COR-L47 (cell line): ENCODE results near the gene RPS19BP1.

ENCODE experiments used
- DNase-seq: peaks from one replicate; lab custom pipeline; 2025; lab: John Stamatoyannopoulos, UW

The RPS19BP1 gene

GRCh38 chr22:39559456-39560105 is 27.0 kb upstream of the RPS19BP1 start:
- DNase-seq: no peak

GRCh38 chr22:39558950-39559349 is 26.4 kb upstream of the RPS19BP1 start:
- no peak for DNase-seq

GRCh38 chr22:39558254-39558727 is 25.7 kb upstream of the RPS19BP1 start:
- no peak for DNase-seq

GRCh38 chr22:39556970-39557841 is 24.7 kb upstream of the RPS19BP1 start:
- DNase-seq: peak; percentile 49

GRCh38 chr22:39554151-39554550 is 21.6 kb upstream of the RPS19BP1 start:
- no peak for DNase-seq

- DNase-seq: no peak
Measured at GRCh38 chr22:39553429-39553828, 20.9 kb upstream of the RPS19BP1 start.

GRCh38 chr22:39547587-39547947 is 15.0 kb upstream of the RPS19BP1 start:
- DNase-seq: no peak

- DNase-seq: peak; percentile 41
Measured at GRCh38 chr22:39546889-39547586, 14.5 kb upstream of the RPS19BP1 start.

GRCh38 chr22:39545386-39546365 is 13.1 kb upstream of the RPS19BP1 start:
- DNase-seq: no peak

GRCh38 chr22:39543095-39543494 is 10.5 kb upstream of the RPS19BP1 start:
- DNase-seq: no peak

GRCh38 chr22:39537975-39538374 is 5.4 kb upstream of the RPS19BP1 start:
- no peak for DNase-seq

- DNase-seq: no peak
Measured at GRCh38 chr22:39536711-39537110, 4.2 kb upstream of the RPS19BP1 start.

GRCh38 chr22:39535831-39536449 is 3.4 kb upstream of the RPS19BP1 start:
- DNase-seq: no peak

- no peak for DNase-seq
Measured at GRCh38 chr22:39535357-39535725, 2.8 kb upstream of the RPS19BP1 start.

GRCh38 chr22:39534591-39535356 is 2.2 kb upstream of the RPS19BP1 start:
- DNase-seq: peak; percentile 75

GRCh38 chr22:39534092-39534506 is 1.6 kb upstream of the RPS19BP1 start:
- no peak for DNase-seq

- peak; percentile 55 for DNase-seq
Measured at GRCh38 chr22:39530692-39531331, 1.7 kb downstream of the RPS19BP1 start.

GRCh38 chr22:39530116-39530515 is 2.4 kb downstream of the RPS19BP1 start:
- DNase-seq: no peak

GRCh38 chr22:39529487-39529851 is 3.1 kb downstream of the RPS19BP1 start:
- no peak for DNase-seq
